NCI-H146 treated with DMSO at 0.1 percent for 48 hours (cell line): ENCODE measurements around the gene ZNF93.
A peak's percentile ranks its signal among the peaks of the same experiment; 100 is the strongest.
"Not testable (repeated sequence)": the region's sequence is repeated elsewhere in the genome, so short reads cannot be mapped to it uniquely, and the experiment has no call there.

Experiments used
- DNase-seq: peaks from one replicate; lab custom pipeline; 2025; ENCODE audit not compliant: unreplicated experiment; lab: John Stamatoyannopoulos, UW

The ZNF93 gene

GRCh38 chr19:19937403-19937802 lies 36.7 kb downstream of the ZNF93 start:
- no peak for DNase-seq

- DNase-seq: no peak
Measured at GRCh38 chr19:19938449-19938848, 37.7 kb downstream of the ZNF93 start.

GRCh38 chr19:19943848-19944582 lies 43.3 kb downstream of the ZNF93 start:
- no peak for DNase-seq

GRCh38 chr19:19944583-19944880 lies 43.8 kb downstream of the ZNF93 start:
- no peak for DNase-seq

GRCh38 chr19:19946226-19946625 lies 45.5 kb downstream of the ZNF93 start:
- no peak for DNase-seq

GRCh38 chr19:19948800-19949199 lies 48.1 kb downstream of the ZNF93 start:
- no peak for DNase-seq

- no peak for DNase-seq
Measured at GRCh38 chr19:19955208-19955607, 54.5 kb downstream of the ZNF93 start.

GRCh38 chr19:19956434-19957075 lies 55.8 kb downstream of the ZNF93 start:
- DNase-seq: no peak

- not testable (repeated sequence) for DNase-seq
Measured at GRCh38 chr19:19957766-19958165, 57.0 kb downstream of the ZNF93 start.

GRCh38 chr19:19959151-19959799 lies 58.5 kb downstream of the ZNF93 start:
- DNase-seq: peak; percentile 55

- no peak for DNase-seq
Measured at GRCh38 chr19:19964416-19964815, 63.7 kb downstream of the ZNF93 start.

GRCh38 chr19:19966126-19966525 lies 65.4 kb downstream of the ZNF93 start:
- not testable (repeated sequence) for DNase-seq

GRCh38 chr19:19966862-19967261 lies 66.1 kb downstream of the ZNF93 start:
- DNase-seq: no peak
